NCI-H1105 treated with DMSO at 0.1 percent for 48 hours (cell line): ENCODE results near the gene HCN4.

Source experiments
- DNase-seq: peaks from one replicate; lab custom pipeline; 2025; lab: John Stamatoyannopoulos, UW

Gene HCN4

GRCh38 chr15:73345658-73346057, 23.1 kb downstream of the HCN4 start:
- DNase-seq = no peak

- DNase-seq = no peak
Measured at GRCh38 chr15:73344056-73344455, 24.7 kb downstream of the HCN4 start.

DNA sequence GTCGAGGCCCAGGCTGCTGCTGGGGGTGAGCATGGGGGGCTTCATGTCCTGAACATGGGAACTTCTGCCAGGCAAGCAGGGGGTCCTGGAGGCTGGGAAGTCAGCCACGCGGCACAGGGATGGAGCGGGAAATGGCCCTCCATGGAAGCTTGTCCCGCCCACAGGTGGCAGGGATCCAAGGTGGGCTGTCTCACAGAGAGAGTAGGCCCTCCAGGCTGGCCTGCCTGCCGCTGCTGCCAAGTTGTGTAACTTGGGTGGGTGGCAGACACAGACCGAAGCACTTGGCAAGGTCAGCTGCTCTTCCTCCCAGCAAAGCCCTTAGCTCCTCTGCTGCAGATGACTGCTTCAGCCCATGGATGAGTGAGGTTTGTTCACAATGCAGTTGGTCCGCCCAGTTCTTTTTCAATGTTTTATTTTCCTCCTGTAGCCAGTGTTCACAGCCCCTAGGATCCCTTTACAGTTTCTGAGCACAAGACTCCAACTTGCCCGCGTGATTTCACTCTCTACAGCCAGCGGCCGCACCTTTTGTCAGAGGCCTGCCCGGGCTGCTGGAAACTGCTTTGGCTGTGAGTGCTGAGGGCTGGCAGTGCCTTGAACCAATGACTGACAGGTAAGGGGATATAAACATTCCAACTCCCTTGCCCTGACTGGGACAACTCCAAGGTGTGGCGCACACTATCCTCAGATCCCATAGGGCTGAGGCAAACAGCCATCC, 26.7 kb downstream of the HCN4 start:
- no peak for DNase-seq

DNA sequence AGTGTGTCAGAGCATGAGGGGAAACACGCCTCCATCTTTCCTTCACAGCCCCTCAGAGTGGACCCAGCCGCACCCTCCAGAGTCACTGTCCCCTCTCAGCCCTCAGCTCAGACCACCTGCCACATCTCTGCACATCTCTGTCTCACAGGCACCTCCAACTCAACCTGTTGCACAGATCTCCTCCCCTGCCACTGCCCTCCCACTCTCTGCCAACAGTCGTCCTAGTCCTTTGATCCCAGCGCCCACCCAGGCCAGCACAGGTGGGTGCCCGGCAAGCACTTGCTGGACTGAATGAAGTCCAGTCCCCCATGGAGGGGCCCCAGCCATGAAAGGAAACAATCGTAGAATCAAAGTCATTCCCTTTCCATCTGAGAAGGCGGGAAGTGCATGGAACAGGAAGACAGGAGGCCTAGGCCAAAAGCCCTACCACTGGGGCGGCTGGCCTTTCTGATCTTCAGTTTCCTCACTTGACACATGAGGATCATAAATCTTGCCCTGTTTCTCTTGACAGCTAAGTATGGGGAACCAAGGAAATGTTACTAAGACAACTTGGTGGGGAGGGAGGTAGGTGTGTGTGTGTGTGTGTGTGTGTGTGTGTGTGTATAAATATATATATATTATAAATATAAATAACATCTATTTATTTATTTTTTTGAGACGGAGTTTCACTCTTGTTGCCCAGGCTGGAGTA, 28.1 kb downstream of the HCN4 start:
- DNase-seq = no peak

- DNase-seq = no peak
Measured at GRCh38 chr15:73338606-73339374, 30.0 kb downstream of the HCN4 start.

GRCh38 chr15:73338058-73338457, 30.7 kb downstream of the HCN4 start:
- DNase-seq = no peak

- no peak for DNase-seq
Measured at GRCh38 chr15:73337187-73337586, 31.6 kb downstream of the HCN4 start.

DNA sequence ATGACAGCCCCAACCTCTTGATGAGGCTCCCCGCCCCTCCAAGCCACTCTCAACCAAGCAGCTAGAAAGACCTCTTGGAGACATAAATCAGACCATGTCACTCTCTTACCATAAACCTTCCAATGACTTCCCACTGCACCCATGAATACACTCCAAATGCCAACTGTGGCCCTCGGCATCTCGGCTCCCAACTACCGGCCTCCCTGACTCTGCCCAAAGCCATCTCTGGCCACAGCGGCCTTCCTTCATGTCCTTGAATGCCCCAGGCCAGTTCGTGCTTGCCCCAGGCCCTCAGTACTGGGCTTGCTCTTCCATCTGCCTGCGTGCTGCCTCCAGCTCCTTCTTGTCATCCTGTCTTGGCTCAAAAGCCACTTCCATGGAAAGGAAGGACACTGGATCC, 32.0 kb downstream of the HCN4 start:
- no peak for DNase-seq

- no peak for DNase-seq
Measured at GRCh38 chr15:73335471-73335870, 33.3 kb downstream of the HCN4 start.

DNA sequence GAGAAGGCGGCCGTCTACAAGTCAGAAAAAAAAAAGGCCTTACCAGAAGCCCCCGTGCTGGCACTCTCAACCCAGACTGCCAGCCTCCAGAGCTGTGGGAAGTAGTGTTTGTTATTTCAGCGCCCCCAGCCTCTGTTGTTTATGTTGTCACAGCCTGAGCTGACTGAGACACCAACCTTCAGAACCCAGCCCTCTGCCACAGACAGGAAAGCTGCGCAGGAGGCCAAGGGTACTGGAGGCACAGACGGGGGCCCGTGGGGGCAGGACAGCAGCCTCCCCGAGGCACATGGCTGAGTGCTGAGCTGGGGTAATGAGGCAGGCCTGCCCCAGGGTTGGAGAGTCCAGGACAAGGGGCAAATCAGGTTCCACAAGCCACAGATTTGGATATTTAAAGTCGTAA, 33.7 kb downstream of the HCN4 start:
- DNase-seq = no peak

GRCh38 chr15:73334086-73334485, 34.7 kb downstream of the HCN4 start:
- DNase-seq = no peak

- no peak for DNase-seq
Measured at GRCh38 chr15:73333001-73333400, 35.8 kb downstream of the HCN4 start.

- no peak for DNase-seq
Measured at GRCh38 chr15:73331991-73332925, 36.5 kb downstream of the HCN4 start.

GRCh38 chr15:73331501-73331900, 37.3 kb downstream of the HCN4 start:
- no peak for DNase-seq

- DNase-seq = no peak
Measured at GRCh38 chr15:73330206-73331051, 38.3 kb downstream of the HCN4 start.

- no peak for DNase-seq
Measured at GRCh38 chr15:73329501-73330200, 39.1 kb downstream of the HCN4 start.

GRCh38 chr15:73328981-73329380, 39.8 kb downstream of the HCN4 start:
- DNase-seq = no peak

GRCh38 chr15:73328149-73328820, 40.5 kb downstream of the HCN4 start:
- DNase-seq = no peak

GRCh38 chr15:73326157-73326556, 42.6 kb downstream of the HCN4 start:
- DNase-seq = no peak
